HL-60 (cell line): ENCODE measurements around the gene CCP110.

Experiments used
- DNase-seq, 2 experiments: peaks; one replicate each; pipeline ENCODE4 v3.0.0-alpha.2; 2010 to 2020; ENCODE audit warnings: low read depth in 1 of 2, low spot score in 1 of 2
- H3K27ac ChIP-seq: fragments of 250-450 bp; sonication (Bioruptor Pico); replicated peaks from 2 replicates; pipeline ENCODE4 v1.5.1; 2020; ENCODE audit warnings: mild to moderate bottlenecking, moderate library complexity
- H3K27me3 ChIP-seq: fragments of 250-450 bp; sonication (Bioruptor Pico); 2 replicates; pipeline ENCODE4 v1.5.1; 2021; ENCODE audit warnings: mild to moderate bottlenecking, moderate library complexity; ENCODE audit not compliant: insufficient read depth, poor library complexity, severe bottlenecking
- H3K4me3 ChIP-seq: replicated peaks from 2 replicates; pipeline ENCODE4 v1.5.1; 2011; ENCODE audit warnings: mild to moderate bottlenecking, control low read depth, low read length; ENCODE audit not compliant: insufficient read depth
- GABPA ChIP-seq: IDR thresholded peaks from 2 replicates; pipeline ENCODE4 v1.6.1; 2012; ENCODE audit warnings: low read depth
- POLR2AphosphoS5 ChIP-seq: IDR thresholded peaks from 2 replicates; pipeline ENCODE4 v1.6.1; 2012; ENCODE audit warnings: low read depth
- REST ChIP-seq: IDR thresholded peaks from 2 replicates; pipeline ENCODE4 v1.6.1; 2012; ENCODE audit warnings: low read depth; ENCODE audit not compliant: insufficient replicate concordance
- SPI1 ChIP-seq: IDR thresholded peaks from 2 replicates; pipeline ENCODE4 v1.6.1; 2012; ENCODE audit warnings: low read depth, mild to moderate bottlenecking, borderline replicate concordance
- TF ChIP-seq, protein P1 (sequence below): IDR thresholded peaks from one replicate; pipeline ENCODE4 v1.5.1; 2011; ENCODE audit warnings: low read length, control low read depth, inconsistent platforms; ENCODE audit not compliant: insufficient read depth

Gene CCP110

DNA sequence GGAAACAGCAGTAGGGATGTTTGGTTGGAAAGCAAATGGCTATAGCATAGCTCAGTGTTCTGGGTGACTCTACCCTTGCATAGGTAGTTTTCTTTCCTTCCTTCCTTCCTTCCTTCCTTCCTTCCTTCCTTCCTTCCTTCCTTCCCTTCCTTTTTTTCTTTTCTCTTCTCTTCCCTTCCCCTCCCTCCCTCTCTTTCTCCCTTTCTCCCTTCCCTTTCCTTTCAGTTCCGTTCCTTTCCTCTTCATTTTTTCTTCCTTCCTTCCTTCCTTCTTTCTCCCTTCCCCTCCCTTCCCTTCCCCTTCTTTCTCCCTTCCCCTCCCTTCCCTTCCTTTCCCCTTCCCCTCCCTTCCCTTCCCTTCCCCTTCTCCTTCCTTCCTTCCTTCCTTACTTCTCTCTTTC lies 33.1 kb upstream of the CCP110 start:
- H3K27ac ChIP-seq = no peak overlapping the region
- TF ChIP-seq, protein P1, sequence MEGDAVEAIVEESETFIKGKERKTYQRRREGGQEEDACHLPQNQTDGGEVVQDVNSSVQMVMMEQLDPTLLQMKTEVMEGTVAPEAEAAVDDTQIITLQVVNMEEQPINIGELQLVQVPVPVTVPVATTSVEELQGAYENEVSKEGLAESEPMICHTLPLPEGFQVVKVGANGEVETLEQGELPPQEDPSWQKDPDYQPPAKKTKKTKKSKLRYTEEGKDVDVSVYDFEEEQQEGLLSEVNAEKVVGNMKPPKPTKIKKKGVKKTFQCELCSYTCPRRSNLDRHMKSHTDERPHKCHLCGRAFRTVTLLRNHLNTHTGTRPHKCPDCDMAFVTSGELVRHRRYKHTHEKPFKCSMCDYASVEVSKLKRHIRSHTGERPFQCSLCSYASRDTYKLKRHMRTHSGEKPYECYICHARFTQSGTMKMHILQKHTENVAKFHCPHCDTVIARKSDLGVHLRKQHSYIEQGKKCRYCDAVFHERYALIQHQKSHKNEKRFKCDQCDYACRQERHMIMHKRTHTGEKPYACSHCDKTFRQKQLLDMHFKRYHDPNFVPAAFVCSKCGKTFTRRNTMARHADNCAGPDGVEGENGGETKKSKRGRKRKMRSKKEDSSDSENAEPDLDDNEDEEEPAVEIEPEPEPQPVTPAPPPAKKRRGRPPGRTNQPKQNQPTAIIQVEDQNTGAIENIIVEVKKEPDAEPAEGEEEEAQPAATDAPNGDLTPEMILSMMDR = no peak
- TF ChIP-seq REST (no peak), POLR2AphosphoS5 (no peak), SPI1 (no peak), GABPA (no peak)
- no peak for DNase-seq
- no peak overlapping the region for H3K4me3 ChIP-seq
- H3K27me3 ChIP-seq = no peaks in the 10 kb centered on the region

GRCh38 chr16:19497176-19497575 lies 26.6 kb upstream of the CCP110 start:
- no peak for DNase-seq
- Histone ChIP-seq H3K27ac (no peak overlapping the region), H3K27me3 (no peaks in the 10 kb centered on the region), H3K4me3 (no peak overlapping the region)
- no peak for TF ChIP-seq GABPA
- TF ChIP-seq, protein P1 = no peak
- no peak for TF ChIP-seq POLR2AphosphoS5
- TF ChIP-seq REST = no peak
- TF ChIP-seq SPI1 = no peak

DNA sequence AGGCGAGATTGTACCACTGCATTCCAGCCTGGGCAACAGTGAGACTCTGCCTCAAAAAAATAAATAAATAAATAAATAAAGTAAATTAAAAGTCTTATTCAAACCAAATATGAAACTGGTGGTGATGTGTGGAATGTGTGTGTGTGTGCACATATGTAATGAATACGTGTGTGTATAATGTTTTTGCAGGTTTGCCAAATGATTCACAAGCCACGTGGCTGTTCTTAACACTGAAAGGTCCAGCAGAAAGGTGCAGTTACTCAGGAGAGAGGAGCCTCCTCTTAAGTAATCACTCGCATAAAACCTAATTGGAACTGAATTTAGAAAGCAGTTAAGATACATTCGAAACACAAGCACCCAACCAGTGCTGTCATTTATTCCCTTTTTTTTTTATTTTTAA lies 24.7 kb upstream of the CCP110 start:
- Histone ChIP-seq H3K27ac (no peak overlapping the region), H3K4me3 (no peak overlapping the region), H3K27me3 (no peaks in the 10 kb centered on the region)
- TF ChIP-seq GABPA = no peak
- TF ChIP-seq, protein P1 = no peak
- TF ChIP-seq REST = no peak
- no peak for TF ChIP-seq SPI1
- no peak for TF ChIP-seq POLR2AphosphoS5
- no peak for DNase-seq
